Endothelial cell of umbilical vein (primary cell): Measurements from ENCODE around the gene NDUFB1. TPM values are rescaled to one million over a fixed set of nuclear protein-coding genes. Genes with fewer than 3 reads are reported as not detected.
A peak's percentile ranks its signal among the peaks of the same experiment; 100 is the strongest.

Experiments
- Bru-seq: library from RNA; stranded (reverse); fragments of 400-500 nt; gene quantifications from one replicate; lab custom pipeline; 2021; lab: Mats Ljungman, UMichigan
- BruChase-seq, 2 experiments: library from RNA; stranded (reverse); fragments of 400-500 nt; gene quantifications; one replicate each; lab custom pipeline; 2021; lab: Mats Ljungman, UMichigan
- BruUV-seq: library from RNA; stranded (reverse); fragments of 400-500 nt; replicated peaks from 2 replicates; lab custom pipeline; 2021; lab: Mats Ljungman, UMichigan
- CTCF ChIA-PET: fragments of 300-600, 350-600 bp; sonication (Branson Sonifier 250); formaldehyde crosslinking; loops from one replicate; lab custom pipeline; 2021; ENCODE audit warnings: antibody characterized with exemption, inconsistent platforms; lab: Charles Lee
- POLR2A ChIA-PET: fragments of 300-600, 350-600 bp; sonication (Branson Sonifier 250); formaldehyde crosslinking; loops from one replicate; lab custom pipeline; 2021; ENCODE audit warnings: antibody characterized with exemption, inconsistent platforms; lab: Charles Lee
- DNase-seq: peaks from one replicate; pipeline ENCODE4 v3.0.0-alpha.2; 2011; ENCODE audit warnings: low read depth, low spot score
- FAIRE-seq: peaks from 2 replicates; lab custom pipeline; 2011; peaks lifted over from hg19 to GRCh38; lab: Jason Lieb, UNC
- H2AFZ ChIP-seq: 2 replicates; pipeline ENCODE4 v1.6.0; 2012; ENCODE audit warnings: low read depth, low read length, control low read depth, inconsistent platforms
- H3K27ac ChIP-seq: 2 replicates; pipeline ENCODE4 v1.5.1; 2011; ENCODE audit warnings: low read depth, mild to moderate bottlenecking, control low read depth, low read length, moderate library complexity; ENCODE audit not compliant: insufficient read depth
- H3K27me3 ChIP-seq, 2 experiments: 2 replicates each; pipeline versions ENCODE4 v1.6.0 to v1.6.1; 2011; ENCODE audit warnings: low read length in 2 of 2, mixed read lengths in 1 of 2; ENCODE audit not compliant: control insufficient read depth in 2 of 2, insufficient read depth in 2 of 2
- H3K36me3 ChIP-seq, 2 experiments: 2 replicates in 1 of 2; 3 replicates in 1 of 2; pipeline ENCODE4 v1.5.1; 2011; ENCODE audit warnings: low read length in 2 of 2, mild to moderate bottlenecking in 1 of 2, moderate library complexity in 1 of 2; ENCODE audit not compliant: control insufficient read depth in 2 of 2, insufficient read depth in 2 of 2; ENCODE audit errors: extremely low read depth in 1 of 2
- H3K4me1 ChIP-seq: 3 replicates; pipeline ENCODE4 v1.5.1; 2011; ENCODE audit warnings: mild to moderate bottlenecking, low read length; ENCODE audit not compliant: control insufficient read depth, insufficient read depth; ENCODE audit errors: extremely low read depth
- H3K4me2 ChIP-seq: 2 replicates; pipeline ENCODE4 v1.6.1; 2011; ENCODE audit warnings: low read length, control low read depth, mixed read lengths; ENCODE audit not compliant: insufficient read depth
- H3K4me3 ChIP-seq, 3 experiments: fragments of 200-600 bp in 1 of 3; sonication (generic), shearing (Covaris generic) in 1 of 3; replicated peaks in 1 of 3; 2 replicates each; pipeline ENCODE4 v1.5.1; 2011 to 2016; ENCODE audit warnings: control low read depth in 3 of 3, low read length in 3 of 3, mild to moderate bottlenecking in 2 of 3, inconsistent platforms in 1 of 3, low read depth in 1 of 3, moderate library complexity in 1 of 3; ENCODE audit not compliant: insufficient read depth in 1 of 3
- H3K79me2 ChIP-seq: 2 replicates; pipeline ENCODE4 v1.6.0; 2012; ENCODE audit warnings: low read length, inconsistent platforms; ENCODE audit not compliant: control insufficient read depth, insufficient read depth
- H3K9ac ChIP-seq: replicated peaks from 2 replicates; pipeline ENCODE3; 2011; ENCODE audit warnings: low read length, control low read depth; ENCODE audit not compliant: insufficient read depth; ENCODE audit errors: extremely low read depth
- H3K9me1 ChIP-seq: replicated peaks from 3 replicates; pipeline ENCODE4 v1.6.0; 2011; ENCODE audit warnings: mild to moderate bottlenecking, low read length; ENCODE audit not compliant: control insufficient read depth, insufficient read depth; ENCODE audit errors: extremely low read depth
- H3K9me3 ChIP-seq: replicated peaks from 2 replicates; pipeline ENCODE4 v1.5.1; 2012; ENCODE audit warnings: low read length, inconsistent platforms; ENCODE audit not compliant: control insufficient read depth, insufficient read depth
- H4K20me1 ChIP-seq: replicated peaks from 2 replicates; pipeline ENCODE3; 2011; ENCODE audit warnings: mild to moderate bottlenecking, low read length; ENCODE audit not compliant: control insufficient read depth, insufficient read depth; ENCODE audit errors: extremely low read depth
- JUN ChIP-seq: IDR thresholded peaks from 2 replicates; pipeline ENCODE4 v1.6.1; 2011; ENCODE audit warnings: borderline replicate concordance, low read depth; ENCODE audit not compliant: insufficient read length, insufficient read depth
- POLR2A ChIP-seq: IDR thresholded peaks from 2 replicates; pipeline ENCODE4 v1.6.1; 2012; ENCODE audit warnings: low read depth, mild to moderate bottlenecking, control low read depth, low read length
- POLR2AphosphoS5 ChIP-seq: IDR thresholded peaks from 2 replicates; pipeline ENCODE4 v1.6.1; 2012; ENCODE audit warnings: low read depth, mild to moderate bottlenecking, control low read depth, low read length, moderate library complexity; ENCODE audit not compliant: insufficient read depth
- dilution Hi-C: fragments of 300-500 bp; cut with MboI; formaldehyde crosslinking; loops from one replicate; pipeline ENCODE4 v1.15.0; 2019; ENCODE audit warnings: low sequenced_read_pairs; ENCODE audit not compliant: extremely low pct_ligation_motif_present
- intact Hi-C: fragments of 100-400 bp; cut with micrococcal nuclease; formaldehyde crosslinking; loops from one replicate; pipeline ENCODE4 v1.10.0; 2022
- long read RNA-seq: library from polyadenylated mRNA; stranded (forward); transcript quantifications from one replicate; pipeline ENCODE4 v2.0.0, GENCODE V29; 2021
- polyA minus RNA-seq, 3 experiments: library from RNA; depleted of rRNA, polyadenylated mRNA; stranded (reverse); fragments of >200 nt; gene quantifications; 1 replicate in 1 of 3; 2 replicates in 2 of 3; pipeline ENCODE4 v1.2.3, GENCODE V29; 2011
- polyA plus RNA-seq, 4 experiments: library from polyadenylated mRNA; depleted of rRNA in 3 of 4; stranded (reverse) in 3 of 4; unstranded in 1 of 4; fragments of >200 nt; gene quantifications; 2 replicates each; pipeline versions ENCODE4 v1.2.1 to v1.2.3, GENCODE V29; 2011 to 2012; ENCODE audit warnings: missing spikeins in 1 of 4
- total RNA-seq: library from RNA; stranded (reverse); gene quantifications from 2 replicates; pipeline ENCODE4 v1.2.3, GENCODE V29; 2021

Gene NDUFB1
- total RNA-seq (95.2 and 114 TPM in 2 replicates), polyA plus RNA-seq (135 and 267 TPM in 2 replicates), polyA minus RNA-seq (41.8 and 62.5 TPM in 2 replicates), Bru-seq, nascent RNA (percentile 78 among the genes with signal in this experiment), BruChase-seq, experiment 1, labeled RNA remaining after a 6-hour chase (percentile 59 among the genes with signal in this experiment), BruChase-seq, experiment 2, labeled RNA remaining after a 2-hour chase (percentile 66 among the genes with signal in this experiment)
- 267 and 301 TPM in 2 replicates for polyA plus RNA-seq (2011; cell fraction: cytosol; rRNA removed)
- 133 and 164 TPM in 2 replicates for polyA plus RNA-seq (2011; cell fraction: nucleus; rRNA removed)
- polyA plus RNA-seq (2012) = 297 and 507 TPM in 2 replicates
- polyA minus RNA-seq (2011; cell fraction: cytosol; rRNA and poly(A)+ RNA removed) = 41.0 TPM
- 17.3 and 20.3 TPM in 2 replicates for polyA minus RNA-seq (2011; cell fraction: nucleus; rRNA and poly(A)+ RNA removed)
- long read RNA-seq, transcript NDUFB1-203 (2 exons, 1,333 nt) = minor isoform, 5 of 518 reads
- long read RNA-seq, transcript NDUFB1-202 (4 exons, 454 nt) = minor isoform, 47 of 518 reads
- long read RNA-seq, transcript NDUFB1-201 (3 exons, 528 nt) = major isoform, 433 of 518 reads
- long read RNA-seq, partial matches to known transcripts = 1 of 518 reads
- long read RNA-seq, other reads (novel, unspliced or antisense) = 32 of 518 reads

DNA sequence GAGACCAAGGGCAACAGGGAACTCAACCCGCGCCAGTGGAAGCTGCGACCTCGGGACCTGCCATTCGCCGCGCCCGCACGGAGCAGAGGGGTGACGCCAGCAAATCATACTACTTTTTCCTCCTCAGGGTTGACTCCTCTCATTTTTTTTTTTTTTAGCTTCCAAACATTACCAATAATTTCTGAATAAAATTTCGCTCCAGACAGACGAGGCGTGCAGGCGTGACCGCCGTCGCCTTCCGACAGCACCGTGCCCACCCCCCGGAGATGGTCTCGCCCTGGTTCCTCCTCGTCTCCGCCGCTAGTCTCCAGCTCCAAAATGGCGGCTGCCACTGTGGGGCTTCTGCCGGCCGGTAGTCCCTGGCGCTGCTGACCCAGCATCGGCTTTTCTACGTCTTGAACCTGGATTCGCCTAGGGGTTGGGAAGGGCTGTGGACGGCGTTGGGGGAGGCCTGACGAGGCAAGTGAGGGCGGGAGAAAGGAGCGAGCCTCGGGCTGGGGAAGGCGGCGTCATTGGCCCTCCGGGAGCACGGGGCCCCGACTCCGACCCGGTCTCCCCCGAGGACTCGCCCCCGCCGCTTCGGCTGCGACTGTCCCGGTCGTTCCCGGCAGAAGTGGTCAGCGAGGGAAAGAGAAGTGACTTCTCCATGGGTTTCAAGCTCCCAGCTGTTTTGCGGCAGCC, at the start of gene NDUFB1, which contains the start of gene CPSF2:
Gene NDUFB1, minus strand, starts transcription at position 37 of the 681 bp plus-strand sequence. CDS start 4,069 bp downstream, outside the sequence.
Gene CPSF2, plus strand, starts transcription at position 300 of the 681 bp plus-strand sequence. CDS start 9,016 bp downstream, outside the sequence.
- peak within 1 kb of the TSS; percentile 75 for H3K27ac ChIP-seq
- FAIRE-seq = peak; percentile 70
- TSS peak; percentile 61 for BruUV-seq
- peak within 1 kb of the TSS; percentile 92 for H3K9ac ChIP-seq
- peak; percentile 84 for DNase-seq
- H3K4me3 ChIP-seq = peak within 1 kb of the TSS; percentile 40 to 89 (median 79)
- H3K27me3 ChIP-seq = no peaks in the 10 kb centered on the region
- H3K79me2 ChIP-seq = peaks cover 35% of the 10 kb centered on the region
- ChIA-PET CTCF (interaction anchor here (1.0 to 10.1 kb wide), 12 partner anchors 10 to 569 kb away, joined by 3 to 145 read pairs (median 4); partner anchors contain the start of gene ATXN3), POLR2A (interaction anchor here (0.5 to 2.5 kb wide), 6 partner anchors 11 to 672 kb away, joined by 3 to 15 read pairs (median 4); partner anchors contain the start of genes ATXN3 and GOLGA5)
- no peaks in the 10 kb centered on the region for H3K9me3 ChIP-seq
- intact Hi-C loops = loop anchor here (1.0 to 5.0 kb wide), 6 partner anchors 16 to 670 kb away; partner anchors contain the start of genes ATXN3, FBLN5, GOLGA5 and TRIP11
- no peaks in the 10 kb centered on the region for H3K9me1 ChIP-seq
- H3K4me1 ChIP-seq = peaks cover 7% of the 10 kb centered on the region
- peaks cover 0 to 1% of the 10 kb centered on the region in 2 experiments for H3K36me3 ChIP-seq
- TF ChIP-seq JUN (no peak), POLR2A (peak; percentile 95), POLR2AphosphoS5 (peak; percentile 82)
- dilution Hi-C loops = no loop called here
- no peaks in the 10 kb centered on the region for H4K20me1 ChIP-seq
- H2AFZ ChIP-seq = peak within 1 kb of the TSS; percentile 74
- H3K4me2 ChIP-seq = peak within 1 kb of the TSS; percentile 78
